Endothelial cell of umbilical vein (primary cell): Measurements from ENCODE around the gene RAD51B. TPM values are rescaled to one million over a fixed set of nuclear protein-coding genes. Genes with fewer than 3 reads are reported as not detected.

Experiments
- BruUV-seq: library from RNA; stranded (reverse); fragments of 400-500 nt; replicated peaks from 2 replicates; lab custom pipeline; 2021; lab: Mats Ljungman, UMichigan
- CTCF ChIA-PET: fragments of 300-600, 350-600 bp; sonication (Branson Sonifier 250); formaldehyde crosslinking; loops from one replicate; lab custom pipeline; 2021; ENCODE audit warnings: antibody characterized with exemption, inconsistent platforms; lab: Charles Lee
- POLR2A ChIA-PET: fragments of 300-600, 350-600 bp; sonication (Branson Sonifier 250); formaldehyde crosslinking; loops from one replicate; lab custom pipeline; 2021; ENCODE audit warnings: antibody characterized with exemption, inconsistent platforms; lab: Charles Lee
- DNase-seq: peaks from one replicate; pipeline ENCODE4 v3.0.0-alpha.2; 2011; ENCODE audit warnings: low read depth, low spot score
- FAIRE-seq: peaks from 2 replicates; lab custom pipeline; 2011; peaks lifted over from hg19 to GRCh38; lab: Jason Lieb, UNC
- H2AFZ ChIP-seq: 2 replicates; pipeline ENCODE4 v1.6.0; 2012; ENCODE audit warnings: low read depth, low read length, control low read depth, inconsistent platforms
- H3K27ac ChIP-seq: 2 replicates; pipeline ENCODE4 v1.5.1; 2011; ENCODE audit warnings: low read depth, mild to moderate bottlenecking, control low read depth, low read length, moderate library complexity; ENCODE audit not compliant: insufficient read depth
- H3K27me3 ChIP-seq, 2 experiments: 2 replicates each; pipeline versions ENCODE4 v1.6.0 to v1.6.1; 2011; ENCODE audit warnings: low read length in 2 of 2, mixed read lengths in 1 of 2; ENCODE audit not compliant: control insufficient read depth in 2 of 2, insufficient read depth in 2 of 2
- H3K36me3 ChIP-seq, 2 experiments: 2 replicates in 1 of 2; 3 replicates in 1 of 2; pipeline ENCODE4 v1.5.1; 2011; ENCODE audit warnings: low read length in 2 of 2, mild to moderate bottlenecking in 1 of 2, moderate library complexity in 1 of 2; ENCODE audit not compliant: control insufficient read depth in 2 of 2, insufficient read depth in 2 of 2; ENCODE audit errors: extremely low read depth in 1 of 2
- H3K4me1 ChIP-seq: 3 replicates; pipeline ENCODE4 v1.5.1; 2011; ENCODE audit warnings: mild to moderate bottlenecking, low read length; ENCODE audit not compliant: control insufficient read depth, insufficient read depth; ENCODE audit errors: extremely low read depth
- H3K4me2 ChIP-seq: 2 replicates; pipeline ENCODE4 v1.6.1; 2011; ENCODE audit warnings: low read length, control low read depth, mixed read lengths; ENCODE audit not compliant: insufficient read depth
- H3K4me3 ChIP-seq, 3 experiments: fragments of 200-600 bp in 1 of 3; sonication (generic), shearing (Covaris generic) in 1 of 3; replicated peaks in 1 of 3; 2 replicates each; pipeline ENCODE4 v1.5.1; 2011 to 2016; ENCODE audit warnings: control low read depth in 3 of 3, low read length in 3 of 3, mild to moderate bottlenecking in 2 of 3, inconsistent platforms in 1 of 3, low read depth in 1 of 3, moderate library complexity in 1 of 3; ENCODE audit not compliant: insufficient read depth in 1 of 3
- H3K79me2 ChIP-seq: 2 replicates; pipeline ENCODE4 v1.6.0; 2012; ENCODE audit warnings: low read length, inconsistent platforms; ENCODE audit not compliant: control insufficient read depth, insufficient read depth
- H3K9ac ChIP-seq: replicated peaks from 2 replicates; pipeline ENCODE3; 2011; ENCODE audit warnings: low read length, control low read depth; ENCODE audit not compliant: insufficient read depth; ENCODE audit errors: extremely low read depth
- H3K9me1 ChIP-seq: replicated peaks from 3 replicates; pipeline ENCODE4 v1.6.0; 2011; ENCODE audit warnings: mild to moderate bottlenecking, low read length; ENCODE audit not compliant: control insufficient read depth, insufficient read depth; ENCODE audit errors: extremely low read depth
- H3K9me3 ChIP-seq: replicated peaks from 2 replicates; pipeline ENCODE4 v1.5.1; 2012; ENCODE audit warnings: low read length, inconsistent platforms; ENCODE audit not compliant: control insufficient read depth, insufficient read depth
- H4K20me1 ChIP-seq: replicated peaks from 2 replicates; pipeline ENCODE3; 2011; ENCODE audit warnings: mild to moderate bottlenecking, low read length; ENCODE audit not compliant: control insufficient read depth, insufficient read depth; ENCODE audit errors: extremely low read depth
- CTCF ChIP-seq, 2 donors: IDR thresholded peaks; 1 replicate in 1 of 2; 2 replicates in 1 of 2; pipeline ENCODE4 v1.5.1; 2011; ENCODE audit warnings: low read length in 2 of 2, mild to moderate bottlenecking in 2 of 2, moderate library complexity in 2 of 2, control low read depth in 1 of 2, inconsistent platforms in 1 of 2, low read depth in 1 of 2; ENCODE audit not compliant: insufficient read depth in 1 of 2; ENCODE audit errors: extremely low read depth in 1 of 2
- EZH2 ChIP-seq: IDR thresholded peaks from 2 replicates; pipeline ENCODE4 v1.6.1; 2012; ENCODE audit warnings: borderline replicate concordance, low read depth, mild to moderate bottlenecking, moderate library complexity, low read length, inconsistent platforms; ENCODE audit not compliant: severe bottlenecking
- FOS ChIP-seq: IDR thresholded peaks from 2 replicates; pipeline ENCODE4 v1.6.1; 2011; ENCODE audit warnings: mild to moderate bottlenecking, low read length, moderate library complexity, borderline replicate concordance; ENCODE audit not compliant: insufficient read depth
- GATA2 ChIP-seq: IDR thresholded peaks from 2 replicates; pipeline ENCODE4 v1.7.0; 2011; ENCODE audit warnings: low read depth, mild to moderate bottlenecking, moderate library complexity, mixed read lengths, low read length; ENCODE audit not compliant: insufficient read length, insufficient read depth
- JUN ChIP-seq: IDR thresholded peaks from 2 replicates; pipeline ENCODE4 v1.6.1; 2011; ENCODE audit warnings: borderline replicate concordance, low read depth; ENCODE audit not compliant: insufficient read length, insufficient read depth
- MAX ChIP-seq: IDR thresholded peaks from 2 replicates; pipeline ENCODE4 v1.6.1; 2011; ENCODE audit not compliant: insufficient read depth, insufficient read length
- MYC ChIP-seq: IDR thresholded peaks from one replicate; pipeline ENCODE4 v1.6.1; 2011; ENCODE audit warnings: mild to moderate bottlenecking, low read depth, low read length
- POLR2A ChIP-seq: IDR thresholded peaks from 2 replicates; pipeline ENCODE4 v1.6.1; 2012; ENCODE audit warnings: low read depth, mild to moderate bottlenecking, control low read depth, low read length
- POLR2AphosphoS5 ChIP-seq: IDR thresholded peaks from 2 replicates; pipeline ENCODE4 v1.6.1; 2012; ENCODE audit warnings: low read depth, mild to moderate bottlenecking, control low read depth, low read length, moderate library complexity; ENCODE audit not compliant: insufficient read depth
- dilution Hi-C: fragments of 300-500 bp; cut with MboI; formaldehyde crosslinking; loops from one replicate; pipeline ENCODE4 v1.15.0; 2019; ENCODE audit warnings: low sequenced_read_pairs; ENCODE audit not compliant: extremely low pct_ligation_motif_present
- intact Hi-C: fragments of 100-400 bp; cut with micrococcal nuclease; formaldehyde crosslinking; loops from one replicate; pipeline ENCODE4 v1.10.0; 2022
- polyA plus RNA-seq, 4 experiments: library from polyadenylated mRNA; depleted of rRNA in 3 of 4; stranded (reverse) in 3 of 4; unstranded in 1 of 4; fragments of >200 nt; gene quantifications; 2 replicates each; pipeline versions ENCODE4 v1.2.1 to v1.2.3, GENCODE V29; 2011 to 2012; ENCODE audit warnings: missing spikeins in 1 of 4
- total RNA-seq: library from RNA; stranded (reverse); gene quantifications from 2 replicates; pipeline ENCODE4 v1.2.3, GENCODE V29; 2021

RAD51B gene
- total and polyA plus RNA-seq, 2 donors (not counting 3 experiments of a cell fraction or from before 2014, with no cell fraction given) = 3.9 to 19.0 TPM

DNA sequence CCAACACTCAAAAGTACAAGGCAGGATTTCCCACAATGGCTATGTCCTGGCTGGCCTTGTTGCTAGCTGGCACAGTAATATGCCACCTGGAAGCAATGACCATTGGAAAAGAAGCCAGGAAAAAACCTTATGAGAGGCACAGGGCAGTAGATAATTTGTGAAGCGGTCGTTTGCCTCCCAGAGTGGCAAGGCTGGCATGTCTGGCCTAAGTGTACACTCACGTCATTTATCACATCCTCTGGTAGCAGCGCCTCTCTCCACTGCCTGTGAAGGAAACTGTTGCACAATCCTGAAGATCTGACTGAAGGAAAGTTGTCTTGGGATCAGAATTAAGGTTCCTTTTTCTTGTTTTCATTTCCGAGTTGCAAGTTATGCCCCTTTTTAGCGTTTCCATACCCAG lies 564.8 kb downstream of the RAD51B start:
- no peaks in the 10 kb centered on the region for H3K27me3 ChIP-seq
- no TSS peak for BruUV-seq
- POLR2A ChIA-PET = no interaction called here
- dilution Hi-C loops = no loop called here
- no peaks in the 10 kb centered on the region for H3K36me3 ChIP-seq
- no peaks in the 10 kb centered on the region for H3K4me1 ChIP-seq
- no peak overlapping the region for H3K9ac ChIP-seq
- DNase-seq (no peak), FAIRE-seq (peak; percentile 63)
- H3K4me2 ChIP-seq = no peak overlapping the region
- no peak overlapping the region for H3K27ac ChIP-seq
- H3K9me1 ChIP-seq = no peaks in the 10 kb centered on the region
- TF ChIP-seq JUN = no peak
- TF ChIP-seq EZH2 = no peak
- TF ChIP-seq MYC = no peak
- TF ChIP-seq POLR2A = no peak
- TF ChIP-seq FOS = no peak
- no peak for TF ChIP-seq POLR2AphosphoS5
- TF ChIP-seq GATA2 = no peak
- no peak for TF ChIP-seq CTCF (IDR thresholded peaks at IDR 0.05; ENCODE audit: extremely low read depth in 1 of 2, insufficient read depth in 1 of 2, low read depth in 1 of 2, low read length in 2 of 2)
- no peak for TF ChIP-seq MAX
- peak overlapping the region; percentile 9 for H2AFZ ChIP-seq
- no peaks in the 10 kb centered on the region for H3K79me2 ChIP-seq
- intact Hi-C loops = no loop called here
- no peak overlapping the region for H3K4me3 ChIP-seq
- CTCF ChIA-PET = interaction anchor here (1.0 kb wide), 1 partner anchor 12 kb away, joined by 3 read pairs; no protein-coding TSS in a partner anchor
- no peaks in the 10 kb centered on the region for H4K20me1 ChIP-seq
- H3K9me3 ChIP-seq = no peaks in the 10 kb centered on the region
